ENCODE results near the gene ADAD1. TPM values are rescaled to one million over a fixed set of nuclear protein-coding genes. Genes with fewer than 3 reads are reported as not detected.

ADAD1 gene
- polyA plus RNA-seq, 1 donor (not counting 4 experiments of a cell fraction or from before 2014, with no cell fraction given): not detected

DNA sequence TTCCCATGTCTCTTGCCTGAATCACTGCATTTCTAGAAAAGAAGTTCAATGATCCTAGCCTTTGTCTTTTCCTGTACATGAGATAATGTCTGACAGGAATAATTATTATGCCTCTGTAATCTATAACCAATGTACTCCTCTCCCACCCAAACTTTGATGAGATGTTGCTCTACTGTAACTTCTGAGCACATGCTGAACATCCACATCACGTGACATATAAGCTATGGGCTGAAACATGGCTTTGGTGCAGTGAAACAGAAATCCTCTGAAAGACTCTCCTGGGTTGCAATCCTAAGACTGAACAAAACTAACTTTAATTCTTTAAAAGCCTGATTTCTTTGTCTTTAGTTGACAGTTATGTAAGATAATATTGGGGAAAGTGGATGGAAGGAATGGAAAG, 1.5 kb upstream of the ADAD1 start:
- no peak for DNase-seq (ENCODE audit: low read depth, low spot score)
- Histone ChIP-seq H3K9me3 (ENCODE audit: control insufficient read depth, low read depth, low read length) (no peaks in the 10 kb centered on the region), H3K79me2 (ENCODE audit: control insufficient read depth, insufficient read depth, low read length) (no peaks in the 10 kb centered on the region), H4K20me1 (ENCODE audit: control insufficient read depth, extremely low read depth, insufficient read depth, low read length) (no peaks in the 10 kb centered on the region), H3K4me2 (ENCODE audit: control insufficient read depth, extremely low read depth, insufficient read depth, low read depth, low read length) (no peak overlapping the region), H3K9ac (ENCODE audit: control insufficient read depth, extremely low read depth, insufficient read depth, low read length) (no peak overlapping the region), H3K9me1 (ENCODE audit: control insufficient read depth, extremely low read depth, insufficient read depth, low read length) (no peaks in the 10 kb centered on the region), H3K4me1 (ENCODE audit: control insufficient read depth, extremely low read depth, insufficient read depth, low read length) (no peaks in the 10 kb centered on the region), H3K4me3 (ENCODE audit: control insufficient read depth in 2 of 3, extremely low read depth in 1 of 3, insufficient read depth in 2 of 3, low read depth in 1 of 3, low read length in 3 of 3) (no peak overlapping the region), H3K36me3 (ENCODE audit: control insufficient read depth in 2 of 2, extremely low read depth in 1 of 2, insufficient read depth in 2 of 2, low read length in 2 of 2) (no peaks in the 10 kb centered on the region), H3K27me3 (ENCODE audit: control insufficient read depth, extremely low read depth, insufficient read depth, low read length) (no peaks in the 10 kb centered on the region), H3K27ac (ENCODE audit: control insufficient read depth, insufficient read depth, low read length) (no peak overlapping the region), H2AFZ (ENCODE audit: control insufficient read depth, low read length) (no peak overlapping the region)
- TF ChIP-seq, protein P1, sequence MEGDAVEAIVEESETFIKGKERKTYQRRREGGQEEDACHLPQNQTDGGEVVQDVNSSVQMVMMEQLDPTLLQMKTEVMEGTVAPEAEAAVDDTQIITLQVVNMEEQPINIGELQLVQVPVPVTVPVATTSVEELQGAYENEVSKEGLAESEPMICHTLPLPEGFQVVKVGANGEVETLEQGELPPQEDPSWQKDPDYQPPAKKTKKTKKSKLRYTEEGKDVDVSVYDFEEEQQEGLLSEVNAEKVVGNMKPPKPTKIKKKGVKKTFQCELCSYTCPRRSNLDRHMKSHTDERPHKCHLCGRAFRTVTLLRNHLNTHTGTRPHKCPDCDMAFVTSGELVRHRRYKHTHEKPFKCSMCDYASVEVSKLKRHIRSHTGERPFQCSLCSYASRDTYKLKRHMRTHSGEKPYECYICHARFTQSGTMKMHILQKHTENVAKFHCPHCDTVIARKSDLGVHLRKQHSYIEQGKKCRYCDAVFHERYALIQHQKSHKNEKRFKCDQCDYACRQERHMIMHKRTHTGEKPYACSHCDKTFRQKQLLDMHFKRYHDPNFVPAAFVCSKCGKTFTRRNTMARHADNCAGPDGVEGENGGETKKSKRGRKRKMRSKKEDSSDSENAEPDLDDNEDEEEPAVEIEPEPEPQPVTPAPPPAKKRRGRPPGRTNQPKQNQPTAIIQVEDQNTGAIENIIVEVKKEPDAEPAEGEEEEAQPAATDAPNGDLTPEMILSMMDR (optimal IDR thresholded peaks at IDR 0.05 in 1 of 3, IDR thresholded peaks at IDR 0.05 in 1 of 3, conservative IDR thresholded peaks at IDR 0.05 in 1 of 3; ENCODE audit: extremely low read depth in 1 of 3, insufficient read depth in 2 of 3, low read length in 3 of 3): no peak
- TF ChIP-seq EZH2 (IDR thresholded peaks at IDR 0.05; ENCODE audit: low read length): no peak
- FAIRE-seq: no peak
- dilution Hi-C loops (cut with MboI; ENCODE audit: extremely low pct_ligation_motif_present, low sequenced_read_pairs): no loop called here

GRCh38 chr4:122379239-122379638, 428 bp downstream of the ADAD1 start:
- no peaks in the 10 kb centered on the region for H4K20me1 ChIP-seq (ENCODE audit: control insufficient read depth, extremely low read depth, insufficient read depth, low read length)
- no peak overlapping the region for H3K27ac ChIP-seq (ENCODE audit: control insufficient read depth, insufficient read depth, low read length)
- H3K4me1 ChIP-seq (ENCODE audit: control insufficient read depth, extremely low read depth, insufficient read depth, low read length): no peaks in the 10 kb centered on the region
- DNase-seq (ENCODE audit: low read depth, low spot score) (no peak), FAIRE-seq (no peak)
- H3K27me3 ChIP-seq (ENCODE audit: control insufficient read depth, extremely low read depth, insufficient read depth, low read length): no peaks in the 10 kb centered on the region
- H3K9me1 ChIP-seq (ENCODE audit: control insufficient read depth, extremely low read depth, insufficient read depth, low read length): no peaks in the 10 kb centered on the region
- no peaks in the 10 kb centered on the region for H3K36me3 ChIP-seq (ENCODE audit: control insufficient read depth in 2 of 2, extremely low read depth in 1 of 2, insufficient read depth in 2 of 2, low read length in 2 of 2)
- no peaks in the 10 kb centered on the region for H3K79me2 ChIP-seq (ENCODE audit: control insufficient read depth, insufficient read depth, low read length)
- H3K9ac ChIP-seq (ENCODE audit: control insufficient read depth, extremely low read depth, insufficient read depth, low read length): no peak overlapping the region
- no peaks in the 10 kb centered on the region for H3K9me3 ChIP-seq (ENCODE audit: control insufficient read depth, low read depth, low read length)
- TF ChIP-seq, protein P1 (optimal IDR thresholded peaks at IDR 0.05 in 1 of 3, IDR thresholded peaks at IDR 0.05 in 1 of 3, conservative IDR thresholded peaks at IDR 0.05 in 1 of 3; ENCODE audit: extremely low read depth in 1 of 3, insufficient read depth in 2 of 3, low read length in 3 of 3): no peak
- TF ChIP-seq EZH2 (IDR thresholded peaks at IDR 0.05; ENCODE audit: low read length): no peak
- no peak overlapping the region for H3K4me3 ChIP-seq (ENCODE audit: control insufficient read depth in 2 of 3, extremely low read depth in 1 of 3, insufficient read depth in 2 of 3, low read depth in 1 of 3, low read length in 3 of 3)
- H3K4me2 ChIP-seq (ENCODE audit: control insufficient read depth, extremely low read depth, insufficient read depth, low read depth, low read length): no peak overlapping the region
- H2AFZ ChIP-seq (ENCODE audit: control insufficient read depth, low read length): no peak overlapping the region
- dilution Hi-C loops (cut with MboI; ENCODE audit: extremely low pct_ligation_motif_present, low sequenced_read_pairs): no loop called here
